ENCODE results near the gene FHL2. TPM values are rescaled to one million over a fixed set of nuclear protein-coding genes. Genes with fewer than 3 reads are reported as not detected.

FHL2 gene
- total RNA-seq, 2 donors from 2014 or later: 11.1 to 11.4 TPM

DNA sequence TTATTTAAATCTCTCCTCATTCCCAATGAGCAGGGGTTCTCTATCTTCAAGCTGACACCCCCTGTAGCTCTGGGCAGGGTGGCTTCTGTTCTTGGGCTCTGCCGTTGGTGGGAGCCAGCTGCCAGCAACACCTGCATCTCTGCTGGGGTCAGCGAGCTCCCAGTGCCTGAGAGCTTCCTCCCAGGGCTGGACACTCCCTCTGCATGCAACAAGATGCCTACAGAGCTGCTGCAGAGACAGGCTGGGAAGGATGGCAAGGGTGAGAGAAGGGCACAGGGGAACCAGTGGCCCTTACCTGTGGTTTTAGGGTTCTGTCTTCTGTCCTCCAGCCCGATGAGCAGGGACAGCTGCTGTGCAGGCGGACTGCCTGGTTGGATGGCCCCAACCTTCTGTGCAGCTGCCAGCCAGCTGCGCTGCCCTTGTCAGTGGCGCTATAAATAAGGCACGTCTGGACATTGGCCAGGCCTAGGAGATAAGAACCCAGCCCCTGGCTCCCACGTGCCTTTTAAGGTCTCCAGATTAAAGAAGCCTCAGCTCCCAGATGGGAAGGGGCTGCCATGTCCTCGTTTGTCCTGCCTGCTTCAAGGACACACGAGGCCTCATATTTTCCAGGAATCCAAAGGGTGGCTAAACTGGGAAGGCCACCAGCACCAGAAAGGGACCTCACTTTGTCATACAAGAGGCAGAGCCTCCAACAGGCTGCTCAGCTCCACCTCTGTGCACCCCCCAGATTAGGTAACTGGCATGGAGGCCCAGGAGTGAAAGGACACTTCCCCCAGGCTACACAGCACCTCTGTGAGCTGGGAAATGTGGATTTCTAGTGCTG is 39.5 kb upstream of the FHL2 start:
- H3K4me3 ChIP-seq (ENCODE audit: low read length): no peak overlapping the region
- H3K27me3 ChIP-seq (ENCODE audit: control insufficient read depth, insufficient read depth, low read length, poor library complexity, severe bottlenecking): no peaks in the 10 kb centered on the region
- no peak overlapping the region for H3K27ac ChIP-seq (ENCODE audit: low read depth, low read length)
- no peak for DNase-seq
- H3K36me3 Mint-ChIP-seq (ENCODE audit: low read depth): no peaks in the 10 kb centered on the region
- H3K9ac ChIP-seq (ENCODE audit: extremely low read depth, low read length, poor library complexity, severe bottlenecking): no peak overlapping the region
- TF ChIP-seq, protein P1, sequence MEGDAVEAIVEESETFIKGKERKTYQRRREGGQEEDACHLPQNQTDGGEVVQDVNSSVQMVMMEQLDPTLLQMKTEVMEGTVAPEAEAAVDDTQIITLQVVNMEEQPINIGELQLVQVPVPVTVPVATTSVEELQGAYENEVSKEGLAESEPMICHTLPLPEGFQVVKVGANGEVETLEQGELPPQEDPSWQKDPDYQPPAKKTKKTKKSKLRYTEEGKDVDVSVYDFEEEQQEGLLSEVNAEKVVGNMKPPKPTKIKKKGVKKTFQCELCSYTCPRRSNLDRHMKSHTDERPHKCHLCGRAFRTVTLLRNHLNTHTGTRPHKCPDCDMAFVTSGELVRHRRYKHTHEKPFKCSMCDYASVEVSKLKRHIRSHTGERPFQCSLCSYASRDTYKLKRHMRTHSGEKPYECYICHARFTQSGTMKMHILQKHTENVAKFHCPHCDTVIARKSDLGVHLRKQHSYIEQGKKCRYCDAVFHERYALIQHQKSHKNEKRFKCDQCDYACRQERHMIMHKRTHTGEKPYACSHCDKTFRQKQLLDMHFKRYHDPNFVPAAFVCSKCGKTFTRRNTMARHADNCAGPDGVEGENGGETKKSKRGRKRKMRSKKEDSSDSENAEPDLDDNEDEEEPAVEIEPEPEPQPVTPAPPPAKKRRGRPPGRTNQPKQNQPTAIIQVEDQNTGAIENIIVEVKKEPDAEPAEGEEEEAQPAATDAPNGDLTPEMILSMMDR (conservative IDR thresholded peaks at IDR 0.05): no peak
- no peaks in the 10 kb centered on the region for H3K36me3 ChIP-seq (ENCODE audit: control insufficient read depth, insufficient read depth, low read length)
- no peaks in the 10 kb centered on the region for H3K27me3 Mint-ChIP-seq (ENCODE audit: insufficient read depth)
- no peak overlapping the region for H3K27ac Mint-ChIP-seq
- no peaks in the 10 kb centered on the region for H3K9me3 ChIP-seq (ENCODE audit: control insufficient read depth, low read length)
- no peaks in the 10 kb centered on the region for H3K4me1 Mint-ChIP-seq
- H3K4me3 Mint-ChIP-seq: no peak overlapping the region
- no peaks in the 10 kb centered on the region for H3K9me3 Mint-ChIP-seq
- WGBS, 2 experiments (ENCODE audit: insufficient coverage in 1 of 2, insufficient read length in 1 of 2): 82 to 87% methylated on average over 10 of the region's 10 CpGs
- H3K4me1 ChIP-seq (ENCODE audit: control insufficient read depth, insufficient read depth, low read length): no peaks in the 10 kb centered on the region

GRCh38 chr2:105437708-105438103 is 38.9 kb upstream of the FHL2 start:
- 93 to 98% methylated on average over 2 to 3 of the region's 3 CpGs for WGBS, 2 experiments (ENCODE audit: insufficient coverage in 1 of 2, insufficient read length in 1 of 2)
- Histone ChIP-seq H3K4me1 (ENCODE audit: control insufficient read depth, insufficient read depth, low read length) (no peaks in the 10 kb centered on the region), H3K27me3 (ENCODE audit: control insufficient read depth, insufficient read depth, low read length, poor library complexity, severe bottlenecking) (no peaks in the 10 kb centered on the region), H3K27ac (ENCODE audit: low read depth, low read length) (no peak overlapping the region), H3K36me3 (ENCODE audit: control insufficient read depth, insufficient read depth, low read length) (no peaks in the 10 kb centered on the region), H3K9me3 (ENCODE audit: control insufficient read depth, low read length) (no peaks in the 10 kb centered on the region), H3K9ac (ENCODE audit: extremely low read depth, low read length, poor library complexity, severe bottlenecking) (no peak overlapping the region), H3K4me3 (ENCODE audit: low read length) (no peak overlapping the region)
- Mint-ChIP-seq H3K4me1 (no peaks in the 10 kb centered on the region), H3K36me3 (ENCODE audit: low read depth) (no peaks in the 10 kb centered on the region), H3K27ac (no peak overlapping the region), H3K27me3 (ENCODE audit: insufficient read depth) (no peaks in the 10 kb centered on the region), H3K9me3 (no peaks in the 10 kb centered on the region), H3K4me3 (no peak overlapping the region)
- no peak for DNase-seq
- TF ChIP-seq, protein P1 (conservative IDR thresholded peaks at IDR 0.05): no peak

DNA sequence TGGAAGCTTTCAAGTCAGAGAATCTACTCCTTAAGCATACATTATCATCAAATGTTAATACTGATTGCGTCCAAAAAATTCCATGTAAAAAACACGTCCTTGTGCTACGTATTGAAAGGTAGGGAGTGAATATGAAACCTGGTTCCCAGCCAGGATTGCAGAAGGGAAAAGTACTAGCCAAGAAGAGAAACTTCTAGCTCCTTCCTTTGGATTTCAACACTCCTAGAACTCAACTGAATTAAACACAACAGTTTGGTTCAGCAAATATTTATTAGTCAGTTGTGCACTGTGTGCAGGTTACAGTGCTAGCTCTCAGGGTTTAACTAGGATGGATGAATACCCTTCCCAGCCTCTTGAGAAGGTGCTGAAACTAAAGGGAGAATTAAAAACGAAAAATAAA is 33.9 kb upstream of the FHL2 start:
- TF ChIP-seq, protein P1 (conservative IDR thresholded peaks at IDR 0.05): no peak

More for the DNA sequence above, 33.9 kb upstream of the FHL2 start:
- Histone ChIP-seq H3K9me3 (ENCODE audit: control insufficient read depth, low read length) (no peaks in the 10 kb centered on the region), H3K9ac (ENCODE audit: extremely low read depth, low read length, poor library complexity, severe bottlenecking) (no peak overlapping the region), H3K27ac (ENCODE audit: low read depth, low read length) (no peak overlapping the region), H3K4me3 (ENCODE audit: low read length) (no peak overlapping the region), H3K27me3 (ENCODE audit: control insufficient read depth, insufficient read depth, low read length, poor library complexity, severe bottlenecking) (no peaks in the 10 kb centered on the region), H3K36me3 (ENCODE audit: control insufficient read depth, insufficient read depth, low read length) (no peaks in the 10 kb centered on the region), H3K4me1 (ENCODE audit: control insufficient read depth, insufficient read depth, low read length) (no peaks in the 10 kb centered on the region)
- no peak overlapping the region for H3K27ac Mint-ChIP-seq
- no peak for DNase-seq
- 87% methylated on average over 4 of the region's 4 CpGs; no CpG with 5 or more reads in 1 of the 2 experiments for WGBS, 2 experiments (ENCODE audit: insufficient coverage in 1 of 2, insufficient read length in 1 of 2)
- H3K4me1 Mint-ChIP-seq: no peaks in the 10 kb centered on the region
- no peaks in the 10 kb centered on the region for H3K36me3 Mint-ChIP-seq (ENCODE audit: low read depth)
- no peaks in the 10 kb centered on the region for H3K9me3 Mint-ChIP-seq
- H3K4me3 Mint-ChIP-seq: no peak overlapping the region
- no peaks in the 10 kb centered on the region for H3K27me3 Mint-ChIP-seq (ENCODE audit: insufficient read depth)
